B cell (primary cell): Measurements from ENCODE around the gene S1PR5. TPM values are rescaled to one million over a fixed set of nuclear protein-coding genes. Genes with fewer than 3 reads are reported as not detected.

Experiments used
- ATAC-seq: fragments of 200-7000 bp; cut with Tn5 transposase; one replicate; pipeline ENCODE4 v1.10.0; 2021; ENCODE audit warnings: low read depth, mild to moderate bottlenecking, moderate number of reproducible peaks, moderate library complexity
- CTCF ChIA-PET: fragments of 350-600 bp; sonication (Branson Sonifier 250); formaldehyde crosslinking; loops from one replicate; lab custom pipeline; 2021; ENCODE audit warnings: antibody characterized with exemption, inconsistent platforms; lab: Charles Lee
- POLR2A ChIA-PET: fragments of 350-600 bp; sonication (Branson Sonifier 250); formaldehyde crosslinking; loops from one replicate; lab custom pipeline; 2021; ENCODE audit warnings: antibody characterized with exemption; lab: Charles Lee
- DNase-seq: peaks from one replicate; pipeline ENCODE4 v3.0.0; 2013
- H2AFZ ChIP-seq: 2 replicates; pipeline ENCODE4 v1.6.1; 2012; ENCODE audit warnings: mild to moderate bottlenecking, low read depth, low read length; ENCODE audit not compliant: insufficient read depth, poor library complexity, severe bottlenecking
- H3K27ac ChIP-seq, 2 donors: 1 replicate in 1 of 2; 2 replicates in 1 of 2; pipeline ENCODE4 v1.5.1; 2012 to 2013; ENCODE audit warnings: low read length in 2 of 2, mild to moderate bottlenecking in 2 of 2, moderate library complexity in 1 of 2
- H3K27me3 ChIP-seq, 4 experiments: fragments of 200-600 bp in 1 of 4; sonication (generic) in 1 of 4; replicated peaks in 1 of 4; 1 replicate in 2 of 4; 2 replicates in 2 of 4; pipeline versions ENCODE4 v1.6.1 to v1.7.0; 2013 to 2016; ENCODE audit warnings: low read length in 3 of 4, mild to moderate bottlenecking in 2 of 4, mixed read lengths in 1 of 4, moderate library complexity in 1 of 4; ENCODE audit not compliant: insufficient read depth in 4 of 4, control insufficient read depth in 3 of 4; ENCODE audit errors: control extremely low read depth in 1 of 4
- H3K36me3 ChIP-seq, 2 experiments: replicated peaks in 1 of 2; 1 replicate in 1 of 2; 2 replicates in 1 of 2; pipeline versions ENCODE4 v1.6.1 to v1.7.1; 2013; ENCODE audit warnings: low read length in 1 of 2; ENCODE audit not compliant: insufficient read depth in 2 of 2, control insufficient read depth in 1 of 2; ENCODE audit errors: control extremely low read depth in 1 of 2, extremely low read depth in 1 of 2
- H3K4me1 ChIP-seq, 2 donors: fragments of 200-600 bp in 1 of 2; sonication (generic) in 1 of 2; 1 replicate in 1 of 2; 2 replicates in 1 of 2; pipeline versions ENCODE4 v1.5.1 to v1.6.1; 2013 to 2017; ENCODE audit warnings: low read length in 2 of 2; ENCODE audit not compliant: control insufficient read depth in 2 of 2, insufficient read depth in 2 of 2
- H3K4me2 ChIP-seq: replicated peaks from 2 replicates; pipeline ENCODE3; 2012; ENCODE audit warnings: mild to moderate bottlenecking, low read depth, low read length; ENCODE audit not compliant: poor library complexity, severe bottlenecking
- H3K4me3 ChIP-seq, 5 experiments: fragments of 200-600 bp in 1 of 5; sonication (generic) in 1 of 5; 1 replicate in 3 of 5; 2 replicates in 2 of 5; pipeline versions ENCODE4 v1.5.1 to v1.7.0; 2011 to 2016; ENCODE audit warnings: low read length in 4 of 5, mild to moderate bottlenecking in 4 of 5, low read depth in 2 of 5, control low read depth in 1 of 5, moderate library complexity in 1 of 5; ENCODE audit not compliant: insufficient read depth in 1 of 5; ENCODE audit errors: control extremely low read depth in 1 of 5, extremely low read depth in 1 of 5
- H3K79me2 ChIP-seq: fragments of 200-600 bp; sonication (generic); one replicate; pipeline ENCODE4 v1.6.0; 2016; ENCODE audit warnings: low read length; ENCODE audit not compliant: control insufficient read depth, insufficient read depth
- H3K9ac ChIP-seq: fragments of 200-600 bp; sonication (generic); 2 replicates; pipeline ENCODE4 v1.6.1; 2017; ENCODE audit warnings: mild to moderate bottlenecking, low read length, moderate library complexity
- H3K9me3 ChIP-seq, 3 donors: one replicate each; pipeline versions ENCODE4 v1.6.1 to v1.7.1; 2013; ENCODE audit warnings: low read length in 2 of 3; ENCODE audit not compliant: control insufficient read depth in 2 of 3, insufficient read depth in 1 of 3; ENCODE audit errors: control extremely low read depth in 1 of 3
- H4K20me1 ChIP-seq: 2 replicates; pipeline ENCODE4 v1.6.0; 2012; ENCODE audit warnings: mild to moderate bottlenecking, low read length; ENCODE audit not compliant: insufficient read depth, control insufficient read depth, poor library complexity, severe bottlenecking
- H3K27ac Mint-ChIP-seq: one replicate; pipeline ENCODE4 v1.8.0; 2021; ENCODE audit warnings: mixed read lengths
- H3K27me3 Mint-ChIP-seq: one replicate; pipeline ENCODE4 v1.8.0; 2021; ENCODE audit warnings: mixed read lengths
- H3K4me1 Mint-ChIP-seq: one replicate; pipeline ENCODE4 v1.8.0; 2021; ENCODE audit warnings: mixed read lengths
- H3K4me3 Mint-ChIP-seq: one replicate; pipeline ENCODE4 v1.8.0; 2021; ENCODE audit warnings: mixed read lengths
- H3K9me3 Mint-ChIP-seq: one replicate; pipeline ENCODE4 v1.8.0; 2022; ENCODE audit warnings: mixed read lengths; ENCODE audit not compliant: insufficient read depth
- CTCF ChIP-seq: fragments of 200-600 bp; IDR thresholded peaks from one replicate; pipeline ENCODE4 v1.8.0; 2022; ENCODE audit warnings: antibody characterized with exemption, mild to moderate bottlenecking
- EZH2 ChIP-seq: IDR thresholded peaks from 2 replicates; pipeline ENCODE4 v1.6.1; 2012; ENCODE audit warnings: borderline replicate concordance, low read depth, mild to moderate bottlenecking, moderate library complexity, low read length; ENCODE audit not compliant: insufficient read depth, poor library complexity, severe bottlenecking
- WGBS: methylation state at CpG from one replicate; pipeline ENCODE4 v1.1.5; 2013; ENCODE audit warnings: missing lambda C conversion rate; ENCODE audit not compliant: insufficient coverage; 5-methylcytosine and 5-hydroxymethylcytosine counted together
- intact Hi-C: fragments of 100-400 bp; cut with micrococcal nuclease; formaldehyde crosslinking; loops from one replicate; pipeline ENCODE4 v1.10.0; 2022
- polyA plus RNA-seq: library from polyadenylated mRNA; depleted of rRNA; stranded (reverse); fragments of >200 nt; gene quantifications from 2 replicates; pipeline ENCODE4 v1.2.3, GENCODE V29; 2012
- total RNA-seq, 2 donors: library from RNA; stranded (reverse); fragments of 120-200 nt in 1 of 2; gene quantifications; 1 replicate in 1 of 2; 2 replicates in 1 of 2; pipeline versions ENCODE4 v1.2.3 to v1.2.4, GENCODE V29; 2013 to 2022

The S1PR5 gene
- total and polyA plus RNA-seq, 2 donors (not counting 1 experiment from before 2014, with no cell fraction given) = 0.27 to 0.67 TPM

- Histone ChIP-seq H3K79me2 (peaks cover 25% of the 10 kb centered on the region), H3K9me3 (no peaks in the 10 kb centered on the region), H4K20me1 (no peaks in the 10 kb centered on the region), H3K36me3 (peaks cover 0 to 10% of the 10 kb centered on the region in 2 experiments), H3K27ac (peak within 1 kb of the TSS; percentile 63 to 69), H3K4me3 (peak within 1 kb of the TSS; percentile 45 to 87 (median 73)), H2AFZ (peak within 1 kb of the TSS; percentile 90), H3K27me3 (no peaks in the 10 kb centered on the region), H3K4me2 (peak within 1 kb of the TSS; percentile 99), H3K4me1 (peaks cover 6 to 18% of the 10 kb centered on the region in 2 donors), H3K9ac (peak within 1 kb of the TSS; percentile 91)
- TF ChIP-seq CTCF = no peak
- no peak for TF ChIP-seq EZH2
- WGBS = under 1% methylated on average over 64 of the region's 73 CpGs
- intact Hi-C loops = loop anchor here (1.0 to 5.0 kb wide), 4 partner anchors 42 to 153 kb away; partner anchors contain the start of gene CDC37
- no peak for ATAC-seq
- peaks cover 22% of the 10 kb centered on the region for H3K4me1 Mint-ChIP-seq
- ChIA-PET CTCF (interaction anchor here (0.7 to 1.3 kb wide), 5 partner anchors 11 to 197 kb away, joined by 3 to 4 read pairs (median 3); no protein-coding TSS in a partner anchor), POLR2A (interaction anchor here (0.6 to 1.0 kb wide), 6 partner anchors 63 to 102 kb away, joined by 3 to 10 read pairs (median 3); partner anchors contain the start of gene KRI1)
- DNase-seq = no peak
- no peaks in the 10 kb centered on the region for H3K27me3 Mint-ChIP-seq
- H3K27ac Mint-ChIP-seq = peak within 1 kb of the TSS; percentile 92
- H3K9me3 Mint-ChIP-seq = no peaks in the 10 kb centered on the region
- H3K4me3 Mint-ChIP-seq = peak within 1 kb of the TSS; percentile 91
Measured at GRCh38 chr19:10503002-10503789, 14.1 kb downstream of the S1PR5 start, which contains the start of gene KEAP1. TSS of gene KEAP1 (minus strand) at chr19:10503356. CDS start at chr19:10500033, 3,323 bp downstream.
